ENCODE results near the gene SLC29A1.

Gene SLC29A1

GRCh38 chr6:44249082-44249748 lies 25.8 kb downstream of the SLC29A1 start (continued):
- TF ChIP-seq CREB5 (CRISPR knock-in tag; IDR thresholded peaks at IDR 0.05; ENCODE audit: low read depth) = no peak

- TF ChIP-seq ZC3H10 (CRISPR knock-in tag; IDR thresholded peaks at IDR 0.05) = no peak
- TF ChIP-seq POU6F1 (CRISPR knock-in tag; IDR thresholded peaks at IDR 0.05; ENCODE audit: borderline replicate concordance, low read depth) = no peak
- TF ChIP-seq ZNF70 (CRISPR knock-in tag; IDR thresholded peaks at IDR 0.05) = no peak
- TF ChIP-seq TCF4 (CRISPR knock-in tag; IDR thresholded peaks at IDR 0.05; ENCODE audit: borderline replicate concordance) = no peak
- TF ChIP-seq, protein P1, sequence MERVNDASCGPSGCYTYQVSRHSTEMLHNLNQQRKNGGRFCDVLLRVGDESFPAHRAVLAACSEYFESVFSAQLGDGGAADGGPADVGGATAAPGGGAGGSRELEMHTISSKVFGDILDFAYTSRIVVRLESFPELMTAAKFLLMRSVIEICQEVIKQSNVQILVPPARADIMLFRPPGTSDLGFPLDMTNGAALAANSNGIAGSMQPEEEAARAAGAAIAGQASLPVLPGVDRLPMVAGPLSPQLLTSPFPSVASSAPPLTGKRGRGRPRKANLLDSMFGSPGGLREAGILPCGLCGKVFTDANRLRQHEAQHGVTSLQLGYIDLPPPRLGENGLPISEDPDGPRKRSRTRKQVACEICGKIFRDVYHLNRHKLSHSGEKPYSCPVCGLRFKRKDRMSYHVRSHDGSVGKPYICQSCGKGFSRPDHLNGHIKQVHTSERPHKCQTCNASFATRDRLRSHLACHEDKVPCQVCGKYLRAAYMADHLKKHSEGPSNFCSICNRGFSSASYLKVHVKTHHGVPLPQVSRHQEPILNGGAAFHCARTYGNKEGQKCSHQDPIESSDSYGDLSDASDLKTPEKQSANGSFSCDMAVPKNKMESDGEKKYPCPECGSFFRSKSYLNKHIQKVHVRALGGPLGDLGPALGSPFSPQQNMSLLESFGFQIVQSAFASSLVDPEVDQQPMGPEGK (CRISPR knock-in tag; IDR thresholded peaks at IDR 0.05; ENCODE audit: borderline replicate concordance) = no peak
- TF ChIP-seq TOX (CRISPR knock-in tag; IDR thresholded peaks at IDR 0.05; ENCODE audit: borderline replicate concordance) = no peak
- TF ChIP-seq BACH2 (CRISPR knock-in tag; IDR thresholded peaks at IDR 0.05; ENCODE audit: borderline replicate concordance) = no peak
- no peak for TF ChIP-seq ZFP30 (CRISPR knock-in tag; IDR thresholded peaks at IDR 0.05)
- no peak for ATAC-seq
These were observed 26.8 kb downstream of the SLC29A1 start for GRCh38 chr6:44250067-44250717.

DNA sequence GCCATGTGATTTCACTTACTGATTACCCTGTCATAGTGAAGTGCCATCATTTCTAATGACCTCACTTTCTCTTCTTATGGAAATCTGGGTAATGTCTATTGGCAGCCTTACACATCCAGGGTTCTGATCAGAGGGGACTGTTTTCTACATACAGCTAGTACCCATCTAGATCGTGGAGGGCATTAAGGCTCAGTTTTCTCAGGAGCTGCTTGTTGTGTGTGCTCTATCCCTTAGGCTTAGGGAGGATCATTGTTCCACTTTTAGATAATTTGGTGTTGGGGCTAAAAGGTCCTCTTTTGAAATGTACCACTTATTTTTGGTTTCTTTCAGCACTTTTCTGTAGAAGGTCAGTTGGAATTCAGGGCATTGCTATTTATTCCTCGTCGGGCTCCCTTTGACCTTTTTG lies 27.3 kb downstream of the SLC29A1 start:
- no peak for ATAC-seq
- TF ChIP-seq TCF4 (CRISPR knock-in tag; IDR thresholded peaks at IDR 0.05; ENCODE audit: borderline replicate concordance) = no peak
- no peak for TF ChIP-seq CSRNP3 (CRISPR knock-in tag; IDR thresholded peaks at IDR 0.05)
- no peak for TF ChIP-seq RARB (CRISPR knock-in tag; IDR thresholded peaks at IDR 0.05)
- TF ChIP-seq ESRRG (CRISPR knock-in tag; IDR thresholded peaks at IDR 0.05) = no peak
- no peak for TF ChIP-seq SNAI2 (CRISPR knock-in tag; IDR thresholded peaks at IDR 0.05)
- no peak for TF ChIP-seq ZNF8 (CRISPR knock-in tag; IDR thresholded peaks at IDR 0.05)
- no peak for TF ChIP-seq POU6F1 (CRISPR knock-in tag; IDR thresholded peaks at IDR 0.05; ENCODE audit: borderline replicate concordance, low read depth)
- TF ChIP-seq OSR1 (CRISPR knock-in tag; IDR thresholded peaks at IDR 0.05) = no peak
- TF ChIP-seq, protein P1 (CRISPR knock-in tag; IDR thresholded peaks at IDR 0.05; ENCODE audit: borderline replicate concordance) = no peak
- TF ChIP-seq GLIS3 (CRISPR knock-in tag; IDR thresholded peaks at IDR 0.05) = no peak
- no peak for TF ChIP-seq TOX (CRISPR knock-in tag; IDR thresholded peaks at IDR 0.05; ENCODE audit: borderline replicate concordance)
- TF ChIP-seq ZFP3 (CRISPR knock-in tag; IDR thresholded peaks at IDR 0.05) = no peak
- TF ChIP-seq PPARA (CRISPR knock-in tag; IDR thresholded peaks at IDR 0.05; ENCODE audit: borderline replicate concordance) = no peak
- TF ChIP-seq ZNF565 (CRISPR knock-in tag; conservative IDR thresholded peaks at IDR 0.05; ENCODE audit: low read depth) = no peak
- TF ChIP-seq ZNF70 (CRISPR knock-in tag; IDR thresholded peaks at IDR 0.05) = no peak
- no peak for TF ChIP-seq BACH2 (CRISPR knock-in tag; IDR thresholded peaks at IDR 0.05; ENCODE audit: borderline replicate concordance)
